GM18526 (cell line): Measurements from ENCODE around the gene SLCO3A1.

Experiments used
- POLR2A ChIP-seq: IDR thresholded peaks from 3 replicates; pipeline ENCODE4 v1.6.1; 2011; ENCODE audit not compliant: insufficient read length; ENCODE audit errors: extremely low read depth

Gene SLCO3A1

DNA sequence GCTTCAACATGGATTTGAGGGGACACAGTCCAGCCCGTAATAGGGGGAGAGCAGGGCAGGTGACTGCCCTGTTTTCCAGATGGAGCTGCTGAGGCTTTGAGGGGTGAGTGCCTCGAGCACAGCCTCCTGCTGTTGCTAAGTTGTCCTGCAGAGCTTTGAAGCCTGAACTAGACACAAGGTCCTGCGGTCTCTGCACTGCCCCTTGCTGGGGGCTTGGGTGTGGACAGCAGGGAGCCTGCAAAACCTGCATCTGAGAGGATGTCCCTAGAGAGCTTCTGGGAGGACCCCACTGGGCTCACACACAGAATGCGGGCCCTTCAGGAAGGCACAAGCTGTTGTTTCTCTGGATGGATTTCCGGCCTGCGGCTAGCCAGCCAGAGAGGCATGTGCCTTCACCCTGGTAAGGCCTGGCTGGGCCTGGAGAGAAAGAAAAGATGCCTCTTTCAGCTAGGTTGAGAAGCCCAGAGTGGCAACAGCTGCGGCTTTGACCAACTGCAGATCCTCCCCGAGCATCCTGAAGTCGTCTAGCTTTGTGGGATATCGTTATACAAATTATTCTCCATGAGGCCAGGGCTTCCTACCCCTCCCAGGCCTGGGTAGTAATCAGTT is 226.2 kb downstream of the SLCO3A1 start:
- no peak for TF ChIP-seq POLR2A

DNA sequence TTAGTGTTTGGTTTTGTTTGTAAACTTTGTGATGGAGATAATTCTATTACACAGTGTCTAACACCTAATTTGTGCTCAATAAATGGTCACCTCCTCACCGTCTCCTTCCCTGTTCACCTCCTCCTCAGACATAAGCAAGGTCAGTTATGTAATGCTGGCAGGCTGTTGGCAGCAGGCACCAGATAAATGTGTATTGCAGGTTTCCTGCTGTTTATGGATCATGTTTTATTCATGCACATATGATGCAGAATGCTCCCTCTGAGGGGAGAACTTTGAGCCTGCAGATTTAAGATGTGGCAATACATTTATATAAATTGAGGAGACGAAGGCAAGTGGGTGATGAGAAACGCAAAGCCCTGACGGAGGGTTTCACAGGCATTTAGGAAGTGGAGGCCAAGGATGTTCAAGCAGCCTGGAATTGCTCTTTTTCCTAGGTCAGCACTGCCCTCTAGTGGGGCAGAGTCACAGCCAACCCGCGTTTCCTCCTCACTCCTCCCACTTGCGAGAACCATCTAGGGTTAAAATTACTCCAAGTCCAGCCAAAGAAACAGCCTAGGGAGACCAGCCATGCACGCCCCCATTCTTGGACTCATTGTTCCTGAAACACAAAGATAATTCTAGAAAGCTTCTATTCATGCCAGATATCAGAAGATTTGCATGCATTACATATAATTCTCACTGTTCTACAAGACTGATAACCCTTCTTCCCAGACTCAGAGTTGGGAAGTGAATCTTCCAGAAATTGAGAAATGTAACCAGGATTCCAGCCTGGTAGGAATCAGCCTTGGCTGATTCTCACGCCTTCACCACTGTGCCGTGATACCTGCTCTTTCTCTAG is 228.7 kb downstream of the SLCO3A1 start:
- TF ChIP-seq POLR2A = no peak

- no peak for TF ChIP-seq POLR2A
Observed at GRCh38 chr15:92083190-92083589, 229.7 kb downstream of the SLCO3A1 start.

DNA sequence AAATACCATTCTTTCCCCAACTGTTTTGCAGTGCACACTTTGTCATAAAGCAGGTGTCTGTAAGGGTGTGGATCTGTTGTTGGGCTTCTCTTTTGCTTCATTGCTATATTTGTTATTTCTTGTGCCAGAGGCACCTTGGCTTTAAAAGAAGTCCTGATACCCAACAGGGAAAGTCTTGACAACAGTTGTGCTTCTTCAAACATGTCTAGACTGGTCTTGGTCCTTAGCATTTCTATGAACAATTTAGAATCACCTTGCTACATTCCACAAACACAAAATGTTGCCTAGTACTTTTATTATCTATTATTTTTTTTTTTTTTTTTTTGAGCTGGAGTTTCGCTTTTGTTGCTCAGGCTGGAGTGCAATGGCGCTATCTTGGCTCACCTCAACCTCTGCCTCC is 233.7 kb downstream of the SLCO3A1 start:
- no peak for TF ChIP-seq POLR2A

DNA sequence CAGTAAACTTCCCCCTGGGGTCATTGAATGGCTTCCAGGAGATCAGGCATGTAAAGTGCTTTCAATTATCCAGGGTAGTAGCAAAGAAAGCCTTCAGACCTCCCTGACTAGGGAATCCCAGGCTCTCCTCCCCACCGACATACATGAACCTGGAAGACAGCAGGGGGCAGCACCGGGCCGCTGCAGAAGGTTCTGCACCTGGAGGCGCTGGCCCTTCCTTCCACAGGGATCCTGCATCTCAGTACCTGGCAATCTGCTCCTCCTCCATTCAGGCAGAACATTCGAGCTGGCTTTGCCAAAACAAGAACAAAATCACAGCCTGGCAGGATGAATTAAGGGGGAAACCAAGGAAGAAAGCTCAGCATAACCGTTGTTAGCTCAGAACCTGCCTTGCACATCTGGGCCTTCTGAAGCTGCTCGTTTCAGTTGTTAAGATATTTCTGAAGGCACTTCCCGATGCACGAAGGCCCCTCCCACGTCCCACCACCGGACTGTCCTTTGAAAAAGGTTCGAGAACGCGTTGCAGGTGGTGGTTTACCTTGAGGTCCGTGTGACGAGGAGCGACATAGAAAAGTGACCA is 237.7 kb downstream of the SLCO3A1 start:
- no peak for TF ChIP-seq POLR2A

DNA sequence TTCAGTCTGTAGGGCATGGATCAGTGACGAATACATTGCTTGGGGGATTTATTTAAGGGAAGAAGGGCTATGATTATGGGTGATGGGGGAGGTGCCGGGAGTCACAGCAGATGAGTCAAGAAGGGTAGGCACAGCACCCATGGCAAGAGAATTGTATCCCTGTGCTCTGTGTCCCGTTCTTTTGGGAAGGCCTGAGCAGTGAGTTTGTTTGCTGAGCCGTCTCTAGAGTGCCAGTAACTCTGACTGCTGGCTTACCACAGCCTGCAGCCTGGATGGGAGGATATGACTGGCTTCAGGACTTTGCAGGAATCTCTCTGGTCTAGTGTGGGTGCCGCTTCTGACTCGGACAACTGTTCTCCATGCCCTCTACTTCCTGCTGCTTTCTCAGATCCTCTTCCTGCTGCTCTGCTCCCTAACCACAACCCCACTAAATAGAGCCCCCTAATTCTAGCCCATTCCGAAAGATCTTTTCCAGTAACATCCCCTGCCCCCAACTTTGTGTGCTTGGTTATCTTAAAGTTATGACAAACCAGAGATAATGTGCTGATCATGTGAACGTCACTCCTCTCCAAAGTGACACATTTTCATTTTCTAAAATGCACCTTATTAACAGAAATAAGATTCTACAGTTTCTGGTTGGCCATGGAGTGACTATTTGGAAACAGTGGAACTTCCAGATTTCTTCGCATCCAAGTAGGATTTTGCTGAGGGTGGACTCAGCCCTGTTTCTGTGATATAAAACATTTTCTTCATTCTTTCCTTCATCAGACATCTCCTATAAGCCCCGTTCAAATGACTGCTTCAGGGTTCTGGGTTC is 239.0 kb downstream of the SLCO3A1 start:
- TF ChIP-seq POLR2A = no peak

DNA sequence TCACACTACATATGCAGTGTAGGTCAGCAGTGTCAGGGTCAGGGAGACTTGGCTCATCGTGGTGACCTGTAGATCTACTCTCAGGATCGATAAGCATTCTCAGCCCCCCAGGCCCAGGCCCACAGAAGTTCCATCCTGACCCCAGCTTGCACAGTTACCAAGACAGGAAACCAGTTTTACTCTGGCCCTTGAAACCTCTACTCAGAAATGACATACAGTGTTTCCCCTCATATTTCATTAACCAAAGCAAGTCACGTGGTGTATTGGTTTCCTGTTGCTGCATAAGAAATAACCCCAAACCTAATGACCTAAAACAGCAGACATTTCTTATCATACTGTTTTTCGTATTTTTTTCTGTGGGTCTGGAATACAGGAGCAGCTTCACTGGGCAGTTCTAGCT is 242.2 kb downstream of the SLCO3A1 start:
- TF ChIP-seq POLR2A = no peak

- TF ChIP-seq POLR2A = no peak
Observed at GRCh38 chr15:92097474-92098178, 244.1 kb downstream of the SLCO3A1 start.

- TF ChIP-seq POLR2A = no peak
Observed at GRCh38 chr15:92098869-92099268, 245.4 kb downstream of the SLCO3A1 start.

DNA sequence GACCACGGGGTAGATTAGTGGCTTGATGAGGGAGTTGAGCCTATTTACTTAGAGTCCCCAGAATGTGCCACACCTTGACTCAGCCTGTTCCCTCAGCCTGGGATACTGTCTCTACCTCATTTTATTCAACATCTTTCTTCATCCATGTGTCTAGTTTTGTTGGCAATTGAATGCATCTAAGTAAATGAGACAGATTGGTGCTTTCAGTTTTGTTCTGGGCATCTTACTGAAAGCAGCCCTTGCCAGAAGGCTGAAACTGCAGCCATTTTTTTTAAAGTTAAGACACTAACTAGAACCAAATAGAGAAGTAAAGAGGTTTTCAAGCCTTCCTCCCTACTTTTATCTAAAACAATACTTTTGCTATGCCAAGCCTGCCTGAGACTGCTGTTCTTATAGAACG is 246.8 kb downstream of the SLCO3A1 start:
- TF ChIP-seq POLR2A = no peak

DNA sequence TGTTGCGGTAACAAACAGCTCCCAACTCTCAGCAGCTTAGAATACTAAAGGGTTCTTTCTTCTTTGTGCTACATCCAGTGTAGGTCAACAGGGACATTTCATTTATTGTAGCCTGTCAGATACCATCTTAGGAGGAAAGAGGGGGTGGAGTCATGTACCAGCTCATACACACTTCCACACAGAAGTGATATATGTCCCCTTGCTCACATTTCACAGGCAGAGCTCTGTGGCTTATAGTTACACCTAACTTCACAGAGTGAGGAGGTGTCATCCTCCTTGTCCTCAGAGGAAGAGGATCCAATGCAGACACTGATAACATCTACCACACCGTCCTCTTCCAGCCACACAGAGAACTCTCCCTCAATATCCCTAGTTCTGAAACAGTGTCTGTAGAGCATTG is 247.2 kb downstream of the SLCO3A1 start:
- TF ChIP-seq POLR2A = no peak

DNA sequence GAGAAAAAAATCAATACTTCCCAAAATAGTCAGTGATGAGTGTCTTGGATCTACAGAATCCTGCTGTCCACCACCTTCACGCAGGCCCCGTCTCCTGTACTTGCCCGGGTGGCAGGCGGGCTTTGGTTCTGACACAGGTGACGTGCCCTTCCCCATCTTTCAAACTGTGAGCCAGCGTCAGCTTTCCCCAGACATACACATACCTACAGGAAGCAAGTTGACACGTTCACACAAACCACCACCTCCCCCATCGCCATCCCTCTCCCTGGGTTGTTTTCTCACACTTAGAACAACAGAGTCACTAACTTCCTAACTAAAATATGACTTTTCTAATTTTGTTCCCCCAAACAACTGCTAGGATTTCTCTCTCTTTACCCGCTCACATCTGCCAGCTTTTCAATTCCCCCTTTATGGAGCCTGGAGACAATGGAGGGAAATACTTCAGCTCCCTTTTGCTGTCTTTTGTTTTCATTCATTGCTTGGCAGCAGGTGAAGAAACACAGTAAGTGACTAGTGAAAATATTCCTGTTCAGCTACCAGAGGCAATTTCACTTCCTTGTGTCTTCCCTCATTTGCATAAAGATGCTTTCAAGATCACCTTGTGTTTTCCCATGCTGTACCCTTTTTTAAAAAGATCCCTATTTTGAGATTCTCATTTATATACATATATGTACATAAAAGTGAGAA is 248.3 kb downstream of the SLCO3A1 start:
- TF ChIP-seq POLR2A = no peak

DNA sequence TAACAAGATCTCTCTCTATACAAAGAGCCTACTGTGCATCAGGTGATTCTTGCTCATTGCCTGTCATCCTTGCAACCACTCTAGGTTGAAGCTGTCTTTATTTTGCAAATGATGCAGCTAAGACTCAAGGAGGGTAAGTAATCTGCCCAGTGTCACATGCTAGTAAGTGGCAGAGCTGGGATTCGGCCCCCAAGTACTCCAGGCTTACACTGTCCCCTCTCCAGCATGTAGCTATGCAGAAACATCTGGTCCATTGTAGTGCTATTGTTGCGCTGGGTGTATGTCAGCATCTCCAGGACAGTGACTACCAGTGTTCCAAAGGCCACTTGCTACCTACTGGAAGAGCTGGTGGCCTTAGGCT is 248.9 kb downstream of the SLCO3A1 start:
- no peak for TF ChIP-seq POLR2A

DNA sequence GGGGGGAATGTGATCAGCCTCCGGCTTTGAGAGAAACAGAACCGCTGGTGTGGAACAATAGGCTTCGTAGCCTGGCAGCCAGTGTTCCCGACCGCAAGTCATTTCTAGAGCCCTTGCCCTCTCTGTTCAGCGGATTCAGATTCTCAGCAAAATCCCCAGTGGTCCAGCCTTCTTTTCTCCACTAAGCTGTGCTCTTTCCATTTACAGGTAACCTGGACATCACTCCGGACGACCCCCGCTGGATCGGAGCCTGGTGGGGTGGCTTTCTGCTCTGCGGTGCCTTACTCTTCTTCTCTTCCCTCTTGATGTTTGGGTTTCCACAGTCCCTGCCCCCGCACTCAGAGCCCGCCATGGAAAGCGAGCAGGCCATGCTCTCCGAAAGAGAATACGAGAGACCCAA is 250.6 kb downstream of the SLCO3A1 start:
- TF ChIP-seq POLR2A = no peak
